Thoracic aorta (tissue), 2 donors: ENCODE data around the gene PXDN. TPM values are rescaled to one million over a fixed set of nuclear protein-coding genes. Genes with fewer than 3 reads are reported as not detected.

Experiments
- ATAC-seq: fragments of 150-250 bp; one replicate; pipeline ENCODE4 v1.8.0; 2017; ENCODE audit warnings: low read depth; ENCODE audit not compliant: insufficient number of reproducible peaks, low FRiP score
- DNase-seq: peaks from one replicate; pipeline ENCODE4 v3.0.0-alpha.2; 2020; ENCODE audit warnings: low spot score
- H3K27ac ChIP-seq, 2 donors: fragments of 200-600 bp; sonication (generic); 1 replicate in 1 of 2; 2 replicates in 1 of 2; pipeline ENCODE4 v1.5.1; 2016; ENCODE audit warnings: mild to moderate bottlenecking in 2 of 2, moderate library complexity in 2 of 2
- H3K27me3 ChIP-seq: fragments of 200-600 bp; sonication (generic); replicated peaks from 2 replicates; pipeline ENCODE4 v1.6.0; 2016; ENCODE audit warnings: mild to moderate bottlenecking; ENCODE audit not compliant: insufficient read depth
- H3K36me3 ChIP-seq: fragments of 200-600 bp; sonication (generic); one replicate; pipeline ENCODE4 v1.5.1; 2016
- H3K4me1 ChIP-seq, 2 donors: fragments of 200-600 bp; sonication (generic); 1 replicate in 1 of 2; 2 replicates in 1 of 2; pipeline versions ENCODE4 v1.5.1 to v1.6.0; 2016; ENCODE audit warnings: low read depth in 2 of 2, mild to moderate bottlenecking in 1 of 2; ENCODE audit not compliant: control insufficient read depth in 1 of 2
- H3K4me3 ChIP-seq: fragments of 200-600 bp; sonication (generic); 2 replicates; pipeline ENCODE4 v1.5.1; 2016; ENCODE audit warnings: mild to moderate bottlenecking
- H3K9me3 ChIP-seq: fragments of 200-600 bp; sonication (generic); 2 replicates; pipeline ENCODE4 v1.5.1; 2016
- total RNA-seq, 2 donors: library from RNA; depleted of rRNA; stranded (reverse); fragments of >200 nt; gene quantifications; one replicate each; pipeline versions ENCODE4 v1.1.0 to v1.2.3, GENCODE V29; 2016
- TF ChIP-seq, protein P1 (sequence below): fragments of 200-600 bp; sonication (generic); IDR thresholded peaks from one replicate; pipeline ENCODE4 v1.5.1; 2019; ENCODE audit warnings: antibody characterized with exemption

Gene PXDN
- total RNA-seq, 2 donors from 2014 or later: 97.5 to 114 TPM

DNA sequence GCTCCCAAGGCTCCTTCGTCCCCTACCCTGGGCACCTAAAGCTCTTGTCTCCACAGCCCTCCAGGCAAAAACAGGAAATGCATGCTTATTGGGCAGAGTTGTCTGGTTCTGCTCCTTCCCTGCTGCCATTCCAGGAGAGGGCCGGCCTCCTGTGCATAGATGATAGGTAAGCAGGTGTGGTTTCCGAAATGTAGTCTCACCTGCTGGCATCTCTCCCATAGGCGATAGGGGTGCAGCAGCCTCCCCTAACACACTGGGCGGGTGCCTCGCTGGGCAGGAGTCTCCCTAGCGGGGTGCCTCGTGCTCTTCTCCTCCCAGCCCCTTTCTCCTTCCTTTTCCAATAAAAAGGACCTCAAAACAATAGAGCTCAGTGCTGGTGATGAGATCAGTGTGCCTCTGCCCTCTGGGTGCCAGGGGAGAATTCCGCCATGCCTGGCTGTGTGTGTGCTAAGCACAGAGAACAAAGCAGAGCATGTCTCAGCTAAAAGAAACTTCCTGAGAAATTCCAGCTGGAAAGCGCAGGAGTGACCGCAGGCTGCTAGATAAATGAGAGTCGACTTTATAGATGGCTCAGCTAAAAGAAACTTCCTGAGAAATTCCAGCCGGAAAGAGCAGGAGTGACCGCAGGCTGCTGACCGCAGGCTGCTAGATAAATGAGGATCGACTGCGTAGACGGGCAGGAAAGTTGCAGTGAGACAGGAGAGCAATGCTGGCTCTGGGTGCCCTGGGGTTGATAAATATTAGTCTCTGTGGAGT lies 11.3 kb upstream of the PXDN start:
- Histone ChIP-seq H3K27me3 (no peaks in the 10 kb centered on the region), H3K4me1 (peaks cover 3 to 6% of the 10 kb centered on the region in 2 donors), H3K4me3 (no peak overlapping the region), H3K9me3 (no peaks in the 10 kb centered on the region), H3K36me3 (no peaks in the 10 kb centered on the region), H3K27ac (no peak overlapping the region)
- TF ChIP-seq, protein P1, sequence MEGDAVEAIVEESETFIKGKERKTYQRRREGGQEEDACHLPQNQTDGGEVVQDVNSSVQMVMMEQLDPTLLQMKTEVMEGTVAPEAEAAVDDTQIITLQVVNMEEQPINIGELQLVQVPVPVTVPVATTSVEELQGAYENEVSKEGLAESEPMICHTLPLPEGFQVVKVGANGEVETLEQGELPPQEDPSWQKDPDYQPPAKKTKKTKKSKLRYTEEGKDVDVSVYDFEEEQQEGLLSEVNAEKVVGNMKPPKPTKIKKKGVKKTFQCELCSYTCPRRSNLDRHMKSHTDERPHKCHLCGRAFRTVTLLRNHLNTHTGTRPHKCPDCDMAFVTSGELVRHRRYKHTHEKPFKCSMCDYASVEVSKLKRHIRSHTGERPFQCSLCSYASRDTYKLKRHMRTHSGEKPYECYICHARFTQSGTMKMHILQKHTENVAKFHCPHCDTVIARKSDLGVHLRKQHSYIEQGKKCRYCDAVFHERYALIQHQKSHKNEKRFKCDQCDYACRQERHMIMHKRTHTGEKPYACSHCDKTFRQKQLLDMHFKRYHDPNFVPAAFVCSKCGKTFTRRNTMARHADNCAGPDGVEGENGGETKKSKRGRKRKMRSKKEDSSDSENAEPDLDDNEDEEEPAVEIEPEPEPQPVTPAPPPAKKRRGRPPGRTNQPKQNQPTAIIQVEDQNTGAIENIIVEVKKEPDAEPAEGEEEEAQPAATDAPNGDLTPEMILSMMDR: no peak
- ATAC-seq: no peak
- DNase-seq: no peak

DNA sequence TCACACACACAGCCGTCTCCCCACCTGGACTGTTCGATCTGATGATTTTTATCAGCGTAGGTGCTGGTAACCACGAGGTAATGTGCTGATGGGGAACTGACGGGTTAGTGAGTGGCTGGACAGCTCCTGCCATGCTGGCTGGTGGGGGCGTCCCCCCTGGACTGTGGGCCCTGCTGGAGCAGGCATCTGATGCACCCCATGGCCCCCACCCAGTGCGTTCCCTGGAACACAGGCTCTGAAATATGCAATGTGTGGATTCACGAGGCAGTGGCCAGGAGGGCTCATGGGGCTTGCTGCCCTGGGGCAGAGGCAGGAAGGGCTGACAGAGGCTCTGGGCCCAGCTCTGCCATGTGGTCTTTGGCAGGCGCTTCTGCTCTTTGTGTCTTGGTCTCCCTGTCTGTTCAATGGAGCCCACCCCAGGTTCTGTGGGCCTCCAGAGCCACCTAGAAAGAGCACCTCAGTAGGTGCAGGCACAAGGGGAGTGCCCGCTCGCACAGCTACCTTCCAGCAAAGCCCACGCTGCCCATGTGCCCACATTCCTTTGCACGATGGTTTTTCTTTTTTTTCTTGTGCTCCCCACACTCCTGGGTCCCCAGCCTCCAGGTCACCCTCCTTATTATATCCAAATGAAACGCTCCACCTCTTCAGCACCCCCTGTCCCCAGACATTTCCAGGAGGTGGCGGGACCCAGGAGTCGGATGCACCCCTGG lies 10.3 kb upstream of the PXDN start:
- H3K4me3 ChIP-seq: no peak overlapping the region
- DNase-seq (no peak), ATAC-seq (no peak)
- H3K4me1 ChIP-seq: peaks cover 3 to 6% of the 10 kb centered on the region in 2 donors
- no peak overlapping the region for H3K27ac ChIP-seq
- no peaks in the 10 kb centered on the region for H3K36me3 ChIP-seq
- no peaks in the 10 kb centered on the region for H3K27me3 ChIP-seq
- no peaks in the 10 kb centered on the region for H3K9me3 ChIP-seq
- TF ChIP-seq, protein P1: no peak

DNA sequence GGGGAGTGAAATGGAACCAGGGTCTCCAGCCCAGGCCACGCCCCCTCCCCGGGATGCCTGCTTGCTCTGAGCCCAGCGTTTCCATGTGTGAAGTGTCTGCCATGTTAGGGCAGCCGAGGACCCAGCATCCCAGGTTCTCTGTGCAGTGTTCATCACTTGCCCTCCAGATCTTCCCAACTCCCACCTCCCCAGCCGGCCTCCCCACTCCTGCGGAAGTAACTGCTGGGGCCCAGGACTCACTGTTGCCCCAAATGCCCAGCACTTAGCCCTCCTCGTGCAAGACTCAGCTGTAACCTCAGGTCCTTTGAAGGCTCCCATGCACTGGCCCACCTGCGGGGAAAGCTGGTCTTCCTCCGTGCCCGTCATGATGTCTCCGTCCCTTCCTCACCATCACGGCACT lies 9.7 kb upstream of the PXDN start:
- TF ChIP-seq, protein P1: no peak
- Histone ChIP-seq H3K4me1 (peaks cover 3 to 6% of the 10 kb centered on the region in 2 donors), H3K4me3 (no peak overlapping the region), H3K27ac (no peak overlapping the region), H3K27me3 (no peaks in the 10 kb centered on the region), H3K9me3 (no peaks in the 10 kb centered on the region), H3K36me3 (no peaks in the 10 kb centered on the region)
- DNase-seq: no peak
- ATAC-seq: no peak

DNA sequence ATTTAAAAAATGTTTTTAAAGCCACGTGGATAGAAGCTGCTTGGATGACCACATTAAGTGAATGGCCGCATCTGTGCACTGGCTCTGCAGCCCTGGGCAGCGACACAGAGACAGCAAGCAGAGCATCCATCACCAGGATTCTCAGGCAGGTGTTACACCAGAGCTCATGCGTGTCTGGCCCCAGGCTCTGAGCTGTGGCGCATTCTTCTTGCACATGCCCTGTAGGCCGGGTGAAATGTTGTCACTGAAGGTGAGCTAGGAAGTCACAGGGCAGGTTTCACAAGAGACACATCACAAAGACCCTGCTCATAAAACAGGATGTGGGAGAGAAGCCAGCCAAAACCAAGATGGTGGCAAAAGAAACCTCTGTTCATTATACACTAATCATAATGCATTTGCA lies 8.4 kb upstream of the PXDN start:
- H3K4me3 ChIP-seq: no peak overlapping the region
- no peaks in the 10 kb centered on the region for H3K36me3 ChIP-seq
- ATAC-seq: no peak
- no peak overlapping the region for H3K27ac ChIP-seq
- DNase-seq: no peak
- H3K9me3 ChIP-seq: no peaks in the 10 kb centered on the region
- TF ChIP-seq, protein P1: no peak
- no peaks in the 10 kb centered on the region for H3K27me3 ChIP-seq
- peaks cover 3 to 6% of the 10 kb centered on the region in 2 donors for H3K4me1 ChIP-seq
